KMS-11 (cell line): ENCODE results near the gene TMEM87B.

Experiments used
- H2AFZ ChIP-seq: fragments of 200-600 bp; sonication (generic); 2 replicates; pipeline ENCODE4 v1.6.1; 2016; ENCODE audit warnings: antibody characterized with exemption, mixed run types, low read depth
- H3K27ac ChIP-seq: fragments of 200-600 bp; sonication (generic); 2 replicates; pipeline ENCODE4 v1.6.1; 2016; ENCODE audit warnings: mild to moderate bottlenecking, mixed run types
- H3K27me3 ChIP-seq: fragments of 200-600 bp; sonication (generic); 2 replicates; pipeline ENCODE4 v1.6.1; 2017; ENCODE audit warnings: mild to moderate bottlenecking, low read depth, mixed run types, moderate library complexity; ENCODE audit not compliant: insufficient read depth
- H3K36me3 ChIP-seq: fragments of 200-600 bp; sonication (generic); 2 replicates; pipeline ENCODE4 v1.6.1; 2017; ENCODE audit warnings: mild to moderate bottlenecking, mixed run types; ENCODE audit not compliant: insufficient read depth
- H3K4me1 ChIP-seq: fragments of 200-600 bp; sonication (generic); 2 replicates; pipeline ENCODE4 v1.6.1; 2016; ENCODE audit warnings: mild to moderate bottlenecking, low read depth, mixed run types; ENCODE audit not compliant: poor library complexity, severe bottlenecking
- H3K4me2 ChIP-seq: fragments of 200-600 bp; sonication (generic); 2 replicates; pipeline ENCODE4 v1.7.0; 2016; ENCODE audit warnings: mild to moderate bottlenecking, mixed run types
- H3K4me3 ChIP-seq: fragments of 200-600 bp; sonication (generic); IDR thresholded peaks from 2 replicates; pipeline ENCODE4 v1.6.1; 2017; ENCODE audit warnings: low read depth, low read length, mixed read lengths; ENCODE audit not compliant: insufficient read depth
- H3K79me2 ChIP-seq: fragments of 200-600 bp; sonication (generic); 2 replicates; pipeline ENCODE4 v1.6.1; 2016; ENCODE audit warnings: low read depth, mixed run types; ENCODE audit not compliant: insufficient read depth
- H3K9ac ChIP-seq: fragments of 200-600 bp; sonication (generic); 2 replicates; pipeline ENCODE4 v1.6.1; 2016; ENCODE audit warnings: mild to moderate bottlenecking, mixed run types
- H4K20me1 ChIP-seq: fragments of 200-600 bp; sonication (generic); 2 replicates; pipeline ENCODE4 v1.6.1; 2016; ENCODE audit warnings: mild to moderate bottlenecking, mixed run types; ENCODE audit not compliant: insufficient read depth
- TF ChIP-seq, protein P1 (sequence below): fragments of 200-600 bp; sonication (generic); conservative IDR thresholded peaks from 2 replicates; pipeline ENCODE4 v1.6.1; 2017; ENCODE audit warnings: low read depth, mild to moderate bottlenecking, antibody characterized with exemption, low read length, moderate library complexity, mixed read lengths

The TMEM87B gene

DNA sequence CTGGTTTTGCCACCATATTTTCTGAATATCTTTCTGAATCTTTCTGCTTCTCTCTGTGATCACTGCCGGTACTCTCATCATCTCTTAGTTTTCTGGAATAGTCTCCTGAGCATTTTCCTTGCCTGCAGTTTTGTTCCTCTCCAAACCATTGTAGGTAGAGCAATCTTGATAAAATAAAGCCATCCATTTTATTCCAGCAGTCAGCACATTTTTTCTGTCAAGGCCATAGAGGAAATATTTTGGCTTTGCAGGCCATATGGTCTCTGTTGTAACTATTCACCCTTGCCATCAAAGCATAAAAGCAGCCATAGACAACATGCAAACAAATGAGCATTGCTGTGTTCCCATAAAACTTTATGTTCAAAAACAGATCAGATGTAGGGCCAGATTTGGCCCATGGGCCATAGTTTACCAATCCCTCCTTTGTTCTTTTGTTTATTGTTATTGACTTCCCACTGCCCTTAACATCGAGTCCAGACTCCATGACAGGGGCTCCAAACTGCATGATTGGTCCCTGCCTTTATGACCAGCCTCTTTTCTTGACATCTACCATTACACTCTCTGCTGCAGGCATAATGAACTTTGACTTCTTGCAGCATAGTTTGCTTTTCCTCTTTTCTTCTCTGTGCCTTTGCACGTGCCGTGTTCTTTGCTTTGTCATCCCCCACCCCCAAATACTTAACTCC, 29.8 kb downstream of the TMEM87B start:
- H3K4me1 ChIP-seq: no peaks in the 10 kb centered on the region
- H2AFZ ChIP-seq: no peak overlapping the region
- no peaks in the 10 kb centered on the region for H3K79me2 ChIP-seq
- no peak overlapping the region for H3K9ac ChIP-seq
- no peaks in the 10 kb centered on the region for H3K36me3 ChIP-seq
- TF ChIP-seq, protein P1, sequence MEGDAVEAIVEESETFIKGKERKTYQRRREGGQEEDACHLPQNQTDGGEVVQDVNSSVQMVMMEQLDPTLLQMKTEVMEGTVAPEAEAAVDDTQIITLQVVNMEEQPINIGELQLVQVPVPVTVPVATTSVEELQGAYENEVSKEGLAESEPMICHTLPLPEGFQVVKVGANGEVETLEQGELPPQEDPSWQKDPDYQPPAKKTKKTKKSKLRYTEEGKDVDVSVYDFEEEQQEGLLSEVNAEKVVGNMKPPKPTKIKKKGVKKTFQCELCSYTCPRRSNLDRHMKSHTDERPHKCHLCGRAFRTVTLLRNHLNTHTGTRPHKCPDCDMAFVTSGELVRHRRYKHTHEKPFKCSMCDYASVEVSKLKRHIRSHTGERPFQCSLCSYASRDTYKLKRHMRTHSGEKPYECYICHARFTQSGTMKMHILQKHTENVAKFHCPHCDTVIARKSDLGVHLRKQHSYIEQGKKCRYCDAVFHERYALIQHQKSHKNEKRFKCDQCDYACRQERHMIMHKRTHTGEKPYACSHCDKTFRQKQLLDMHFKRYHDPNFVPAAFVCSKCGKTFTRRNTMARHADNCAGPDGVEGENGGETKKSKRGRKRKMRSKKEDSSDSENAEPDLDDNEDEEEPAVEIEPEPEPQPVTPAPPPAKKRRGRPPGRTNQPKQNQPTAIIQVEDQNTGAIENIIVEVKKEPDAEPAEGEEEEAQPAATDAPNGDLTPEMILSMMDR: no peak
- H3K27me3 ChIP-seq: no peaks in the 10 kb centered on the region
- no peak overlapping the region for H3K4me2 ChIP-seq
- H3K4me3 ChIP-seq: no peak overlapping the region
- no peak overlapping the region for H3K27ac ChIP-seq
- H4K20me1 ChIP-seq: no peaks in the 10 kb centered on the region

DNA sequence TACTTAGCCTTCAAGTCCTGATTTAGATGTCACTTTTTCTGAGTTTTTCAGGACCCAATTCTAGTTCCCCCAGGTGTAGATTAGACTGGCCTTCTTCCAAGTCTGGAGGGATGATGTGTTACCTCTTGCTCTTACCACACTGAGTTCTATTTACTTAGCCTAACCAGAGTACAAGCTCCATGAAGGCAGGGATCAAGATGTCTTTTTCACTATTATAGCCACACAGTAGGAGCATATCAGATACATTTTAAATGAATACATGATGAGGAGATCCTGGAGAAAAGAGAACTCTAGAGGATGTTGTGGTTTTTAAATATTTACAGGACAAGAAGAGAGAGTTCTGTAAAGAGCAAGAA, 30.3 kb downstream of the TMEM87B start:
- TF ChIP-seq, protein P1: no peak
- Histone ChIP-seq H3K79me2 (no peaks in the 10 kb centered on the region), H2AFZ (no peak overlapping the region), H3K4me2 (no peak overlapping the region), H3K9ac (no peak overlapping the region), H3K27me3 (no peaks in the 10 kb centered on the region), H4K20me1 (no peaks in the 10 kb centered on the region), H3K27ac (no peak overlapping the region), H3K4me3 (no peak overlapping the region), H3K36me3 (no peaks in the 10 kb centered on the region), H3K4me1 (no peaks in the 10 kb centered on the region)

DNA sequence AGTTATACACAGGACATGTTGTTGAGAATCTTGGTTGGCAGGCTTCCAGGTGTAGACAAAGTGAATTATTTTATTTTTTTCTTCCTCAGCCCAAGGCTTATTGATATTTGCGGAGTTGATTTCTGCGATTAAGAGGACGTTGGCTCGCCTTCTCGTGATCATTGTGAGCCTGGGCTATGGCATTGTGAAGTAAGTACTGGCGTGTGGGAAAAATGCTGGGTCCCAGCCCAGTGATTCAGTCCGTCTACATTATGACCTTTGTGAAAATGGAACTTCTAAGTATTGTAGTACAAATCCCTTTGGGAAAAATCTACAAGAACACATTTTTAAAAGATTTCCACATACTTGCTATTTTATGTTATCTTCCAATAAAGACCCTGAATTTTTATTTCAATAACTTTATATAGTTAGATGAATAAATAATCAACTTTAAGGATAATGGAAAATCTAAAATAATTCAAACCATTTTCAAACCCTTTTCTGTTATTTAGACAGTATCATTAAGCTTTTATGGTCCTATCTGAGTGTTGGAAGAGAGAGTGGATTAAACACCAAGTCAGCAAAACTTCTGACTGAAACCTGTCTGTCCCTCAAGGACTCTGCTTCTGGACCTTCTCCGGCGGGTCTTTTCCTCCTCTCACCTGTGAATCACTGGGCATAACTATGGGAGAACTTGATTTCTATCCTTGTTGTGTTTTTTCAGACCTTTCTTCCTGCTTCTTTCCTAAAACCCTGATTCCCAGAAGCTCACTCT, 31.0 kb downstream of the TMEM87B start:
- no peaks in the 10 kb centered on the region for H3K36me3 ChIP-seq
- no peak overlapping the region for H3K4me2 ChIP-seq
- H3K27ac ChIP-seq: no peak overlapping the region

DNA sequence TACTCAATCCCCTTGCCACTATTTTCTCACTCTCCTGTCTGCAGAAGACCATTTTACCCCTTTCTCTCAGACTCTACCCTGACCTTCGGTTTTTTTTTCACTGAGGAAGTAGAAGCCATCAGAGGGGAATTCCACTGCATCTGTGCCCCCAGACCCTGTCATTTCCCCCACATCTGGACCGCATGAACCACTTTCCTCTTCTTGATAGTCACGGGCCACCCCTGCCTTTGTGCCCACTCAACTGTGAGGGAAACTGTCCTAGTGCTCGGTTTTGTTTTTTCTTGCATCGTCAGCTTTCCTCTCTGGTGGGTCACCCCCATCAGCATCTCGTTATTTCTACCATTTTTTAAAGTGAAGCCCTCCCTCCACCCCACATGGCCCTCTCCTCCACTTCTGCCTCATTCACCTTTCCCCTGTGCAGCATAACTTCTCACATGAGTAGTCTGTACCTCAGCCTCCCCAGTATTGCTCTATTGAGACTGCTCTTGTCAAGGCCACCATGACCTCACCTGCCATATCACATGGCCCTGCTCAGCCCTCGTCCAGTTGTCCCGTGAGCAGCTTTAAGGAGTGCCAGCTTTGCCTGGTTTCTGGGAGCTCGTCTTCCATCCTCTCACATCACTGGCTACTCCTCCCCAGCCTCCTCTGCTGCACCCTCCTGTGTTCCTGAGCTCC, 32.4 kb downstream of the TMEM87B start:
- Histone ChIP-seq H4K20me1 (no peaks in the 10 kb centered on the region), H3K9ac (no peak overlapping the region), H2AFZ (no peak overlapping the region), H3K27ac (no peak overlapping the region), H3K4me3 (no peak overlapping the region), H3K36me3 (no peaks in the 10 kb centered on the region), H3K4me2 (no peak overlapping the region), H3K79me2 (no peaks in the 10 kb centered on the region), H3K27me3 (no peaks in the 10 kb centered on the region), H3K4me1 (no peaks in the 10 kb centered on the region)
- TF ChIP-seq, protein P1: no peak

More for the DNA sequence above, 31.0 kb downstream of the TMEM87B start:
- H3K79me2 ChIP-seq: no peaks in the 10 kb centered on the region
- H3K9ac ChIP-seq: no peak overlapping the region
- H2AFZ ChIP-seq: no peak overlapping the region
- no peaks in the 10 kb centered on the region for H4K20me1 ChIP-seq
- H3K27me3 ChIP-seq: no peaks in the 10 kb centered on the region
- no peak overlapping the region for H3K4me3 ChIP-seq
- no peaks in the 10 kb centered on the region for H3K4me1 ChIP-seq
- TF ChIP-seq, protein P1: no peak
